SU-DHL-6 (cell line): Measurements from ENCODE around the gene DNAH5.

Experiments used
- H2AFZ ChIP-seq: fragments of 200-600 bp; sonication (generic); 2 replicates; pipeline ENCODE4 v1.6.1; 2014; ENCODE audit warnings: low read depth, mild to moderate bottlenecking, moderate library complexity, mixed read lengths, antibody characterized with exemption, low read length; ENCODE audit not compliant: severe bottlenecking
- H3F3A ChIP-seq: fragments of 200-600 bp; shearing (Covaris generic); 2 replicates; pipeline ENCODE4 v1.6.0; 2016; ENCODE audit warnings: antibody characterized with exemption, mild to moderate bottlenecking; ENCODE audit not compliant: insufficient read depth
- H3K27ac ChIP-seq: fragments of 200-600 bp; sonication (generic); 2 replicates; pipeline ENCODE4 v1.5.1; 2016; ENCODE audit warnings: low read depth, mild to moderate bottlenecking, low read length, moderate library complexity, mixed read lengths
- H3K27me3 ChIP-seq: fragments of 200-600 bp; sonication (generic), shearing (Covaris generic); 2 replicates; pipeline ENCODE4 v1.6.0; 2014; ENCODE audit warnings: mild to moderate bottlenecking, low read length
- H3K36me3 ChIP-seq: fragments of 200-600 bp; sonication (generic); 2 replicates; pipeline ENCODE4 v1.6.1; 2014; ENCODE audit warnings: mild to moderate bottlenecking, low read length, mixed read lengths
- H3K4me2 ChIP-seq: fragments of 300-600, 200-600 bp; shearing (Covaris generic), sonication (generic); 2 replicates; pipeline ENCODE4 v1.6.0; 2014; ENCODE audit warnings: low read length, low read depth, mild to moderate bottlenecking; ENCODE audit not compliant: poor library complexity, severe bottlenecking
- H3K4me3 ChIP-seq: fragments of 200-600 bp; sonication (generic); 2 replicates; pipeline ENCODE4 v1.5.1; 2014; ENCODE audit warnings: antibody characterized with exemption, low read length, mild to moderate bottlenecking, mixed read lengths; ENCODE audit not compliant: insufficient read depth, poor library complexity, severe bottlenecking
- H3K79me2 ChIP-seq: fragments of 200-600 bp; sonication (generic); 2 replicates; pipeline ENCODE4 v1.6.1; 2014; ENCODE audit warnings: mild to moderate bottlenecking, low read length, moderate library complexity; ENCODE audit not compliant: insufficient read depth
- H3K9ac ChIP-seq: fragments of 200-600 bp; sonication (generic); 2 replicates; pipeline ENCODE4 v1.7.0; 2014; ENCODE audit warnings: mild to moderate bottlenecking, low read length
- H3K9me2 ChIP-seq: fragments of 200-600 bp; sonication (generic); replicated peaks from 2 replicates; pipeline ENCODE4 v1.6.1; 2014; ENCODE audit warnings: low read length; ENCODE audit not compliant: insufficient read depth
- H3K9me3 ChIP-seq: fragments of 200-600 bp; sonication (generic); 2 replicates; pipeline ENCODE4 v1.6.1; 2014; ENCODE audit warnings: low read length, mixed read lengths; ENCODE audit not compliant: insufficient read depth
- H4K20me1 ChIP-seq: fragments of 200-600 bp; sonication (generic); 2 replicates; pipeline ENCODE4 v1.6.1; 2014; ENCODE audit warnings: low read depth, mild to moderate bottlenecking, antibody characterized with exemption, low read length, moderate library complexity, mixed read lengths
- EZH2phosphoT487 ChIP-seq: fragments of 200-600 bp; sonication (generic), shearing (Covaris generic); conservative IDR thresholded peaks from 2 replicates; pipeline ENCODE4 v1.6.1; 2018; ENCODE audit warnings: mild to moderate bottlenecking, antibody characterized with exemption, low read length, moderate library complexity, mixed read lengths
- TF ChIP-seq, protein P1 (sequence below): fragments of 200-600 bp; sonication (generic); IDR thresholded peaks from one replicate; pipeline ENCODE4 v1.5.1; 2017; ENCODE audit warnings: antibody characterized with exemption, mild to moderate bottlenecking, low read length, moderate library complexity; ENCODE audit not compliant: insufficient read depth, poor library complexity, severe bottlenecking

Gene DNAH5

DNA sequence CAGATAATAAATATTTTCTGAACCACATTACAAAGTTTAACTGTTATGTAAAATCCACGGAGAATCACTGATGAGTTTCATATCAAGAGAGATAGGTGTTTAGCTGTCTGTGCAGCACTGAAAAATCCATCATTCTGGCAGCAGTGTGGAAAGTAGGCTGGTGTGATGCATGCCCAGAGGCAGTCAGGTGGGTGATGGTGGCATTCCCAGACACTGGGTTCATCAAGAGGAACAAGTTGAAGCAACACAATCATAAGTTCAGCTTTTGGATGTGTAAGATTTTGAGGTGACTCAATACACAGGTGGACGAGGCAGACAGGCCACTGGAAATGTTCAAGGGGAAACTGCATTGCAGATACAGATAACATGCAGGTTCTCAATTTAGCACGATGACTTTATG lies 11.9 kb downstream of the DNAH5 start:
- Histone ChIP-seq H3K9ac (no peak overlapping the region), H3F3A (no peaks in the 10 kb centered on the region), H3K36me3 (no peaks in the 10 kb centered on the region), H3K4me2 (no peak overlapping the region), H2AFZ (no peak overlapping the region), H3K79me2 (no peaks in the 10 kb centered on the region), H3K27me3 (no peaks in the 10 kb centered on the region), H4K20me1 (no peaks in the 10 kb centered on the region), H3K4me3 (no peak overlapping the region), H3K9me2 (no peaks in the 10 kb centered on the region), H3K27ac (no peak overlapping the region), H3K9me3 (no peaks in the 10 kb centered on the region)
- TF ChIP-seq EZH2phosphoT487, result no peak
- TF ChIP-seq, protein P1, sequence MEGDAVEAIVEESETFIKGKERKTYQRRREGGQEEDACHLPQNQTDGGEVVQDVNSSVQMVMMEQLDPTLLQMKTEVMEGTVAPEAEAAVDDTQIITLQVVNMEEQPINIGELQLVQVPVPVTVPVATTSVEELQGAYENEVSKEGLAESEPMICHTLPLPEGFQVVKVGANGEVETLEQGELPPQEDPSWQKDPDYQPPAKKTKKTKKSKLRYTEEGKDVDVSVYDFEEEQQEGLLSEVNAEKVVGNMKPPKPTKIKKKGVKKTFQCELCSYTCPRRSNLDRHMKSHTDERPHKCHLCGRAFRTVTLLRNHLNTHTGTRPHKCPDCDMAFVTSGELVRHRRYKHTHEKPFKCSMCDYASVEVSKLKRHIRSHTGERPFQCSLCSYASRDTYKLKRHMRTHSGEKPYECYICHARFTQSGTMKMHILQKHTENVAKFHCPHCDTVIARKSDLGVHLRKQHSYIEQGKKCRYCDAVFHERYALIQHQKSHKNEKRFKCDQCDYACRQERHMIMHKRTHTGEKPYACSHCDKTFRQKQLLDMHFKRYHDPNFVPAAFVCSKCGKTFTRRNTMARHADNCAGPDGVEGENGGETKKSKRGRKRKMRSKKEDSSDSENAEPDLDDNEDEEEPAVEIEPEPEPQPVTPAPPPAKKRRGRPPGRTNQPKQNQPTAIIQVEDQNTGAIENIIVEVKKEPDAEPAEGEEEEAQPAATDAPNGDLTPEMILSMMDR, result no peak

- H3K36me3 ChIP-seq, result no peaks in the 10 kb centered on the region
- H2AFZ ChIP-seq, result no peak overlapping the region
- H3K27ac ChIP-seq, result no peak overlapping the region
- H3K4me3 ChIP-seq, result no peak overlapping the region
- no peak overlapping the region for H3K9ac ChIP-seq
- no peak for TF ChIP-seq EZH2phosphoT487
- TF ChIP-seq, protein P1, result no peak
- H3K79me2 ChIP-seq, result no peaks in the 10 kb centered on the region
- no peaks in the 10 kb centered on the region for H3K27me3 ChIP-seq
- H3F3A ChIP-seq, result no peaks in the 10 kb centered on the region
- no peaks in the 10 kb centered on the region for H3K9me2 ChIP-seq
- no peak overlapping the region for H3K4me2 ChIP-seq
- H4K20me1 ChIP-seq, result no peaks in the 10 kb centered on the region
- no peaks in the 10 kb centered on the region for H3K9me3 ChIP-seq
Measured at GRCh38 chr5:13932011-13932410, 12.5 kb downstream of the DNAH5 start.

- Histone ChIP-seq H3K4me2 (no peak overlapping the region), H3K27ac (no peak overlapping the region), H3K79me2 (no peaks in the 10 kb centered on the region), H3K9me3 (no peaks in the 10 kb centered on the region), H3K36me3 (no peaks in the 10 kb centered on the region), H3K9ac (no peak overlapping the region), H3F3A (no peaks in the 10 kb centered on the region), H3K9me2 (no peaks in the 10 kb centered on the region), H3K4me3 (no peak overlapping the region), H3K27me3 (no peaks in the 10 kb centered on the region), H4K20me1 (no peaks in the 10 kb centered on the region), H2AFZ (no peak overlapping the region)
- TF ChIP-seq EZH2phosphoT487, result no peak
- TF ChIP-seq, protein P1, result no peak
Measured at GRCh38 chr5:13930541-13931171, 13.8 kb downstream of the DNAH5 start.
